CD8-positive, alpha-beta memory T cell (primary cell): Measurements from ENCODE around the gene QSOX2. TPM values are rescaled to one million over a fixed set of nuclear protein-coding genes. Genes with fewer than 3 reads are reported as not detected.

Source experiments
- CTCF ChIA-PET: fragments of 350-600 bp; sonication (Branson Sonifier 250); formaldehyde crosslinking; loops from one replicate; lab custom pipeline; 2021; ENCODE audit warnings: antibody characterized with exemption; lab: Charles Lee
- POLR2A ChIA-PET: fragments of 350-600 bp; sonication (Branson Sonifier 250); formaldehyde crosslinking; loops from one replicate; lab custom pipeline; 2021; ENCODE audit warnings: antibody characterized with exemption; lab: Charles Lee
- DNase-seq, 5 donors: peaks; one replicate each; pipeline versions ENCODE4 v3.0.0 to v3.0.0-alpha.2; 2020 to 2022; ENCODE audit warnings: mixed read lengths in 1 of 5
- H3K27ac ChIP-seq: one replicate; pipeline ENCODE4 v1.7.0; 2013; ENCODE audit warnings: low read depth, mild to moderate bottlenecking, low read length, moderate library complexity
- H3K27me3 ChIP-seq: 2 replicates; pipeline ENCODE4 v1.7.0; 2013; ENCODE audit warnings: low read length, mild to moderate bottlenecking; ENCODE audit not compliant: insufficient read depth, poor library complexity, severe bottlenecking
- H3K36me3 ChIP-seq: 2 replicates; pipeline ENCODE4 v1.7.0; 2013; ENCODE audit warnings: mild to moderate bottlenecking, low read length, moderate library complexity; ENCODE audit not compliant: insufficient read depth
- H3K4me1 ChIP-seq: 2 replicates; pipeline ENCODE4 v1.7.0; 2013; ENCODE audit warnings: mild to moderate bottlenecking, low read length, moderate library complexity; ENCODE audit not compliant: insufficient read depth
- H3K4me3 ChIP-seq: 2 replicates; pipeline ENCODE4 v1.7.0; 2013; ENCODE audit warnings: mild to moderate bottlenecking, low read length
- H3K9me3 ChIP-seq: 2 replicates; pipeline ENCODE4 v1.7.0; 2013; ENCODE audit warnings: mild to moderate bottlenecking, low read length
- H3K27ac Mint-ChIP-seq, 8 donors: one replicate each; pipeline ENCODE4 v1.8.0; 2020 to 2021; ENCODE audit warnings: mixed read lengths in 8 of 8, mild to moderate bottlenecking in 6 of 8, inconsistent platforms in 3 of 8, moderate library complexity in 3 of 8
- H3K27me3 Mint-ChIP-seq, 2 donors: one replicate each; pipeline ENCODE4 v1.8.0; 2020 to 2021; ENCODE audit warnings: mixed read lengths in 2 of 2, mild to moderate bottlenecking in 1 of 2, moderate library complexity in 1 of 2
- H3K36me3 Mint-ChIP-seq, 3 donors: one replicate each; pipeline ENCODE4 v1.8.0; 2020 to 2021; ENCODE audit warnings: mixed read lengths in 3 of 3, inconsistent platforms in 1 of 3, mild to moderate bottlenecking in 1 of 3
- H3K4me1 Mint-ChIP-seq, 3 donors: one replicate each; pipeline ENCODE4 v1.8.0; 2020 to 2021; ENCODE audit warnings: mixed read lengths in 3 of 3, inconsistent platforms in 1 of 3, mild to moderate bottlenecking in 1 of 3
- H3K4me3 Mint-ChIP-seq, 7 donors: one replicate each; pipeline ENCODE4 v1.8.0; 2020 to 2021; ENCODE audit warnings: mixed read lengths in 7 of 7, mild to moderate bottlenecking in 6 of 7, moderate library complexity in 4 of 7, inconsistent platforms in 2 of 7
- H3K9me3 Mint-ChIP-seq, 5 donors: one replicate each; pipeline ENCODE4 v1.8.0; 2020 to 2022; ENCODE audit warnings: mixed read lengths in 5 of 5, mild to moderate bottlenecking in 3 of 5, moderate library complexity in 2 of 5, inconsistent platforms in 1 of 5
- polyA plus RNA-seq: library from polyadenylated mRNA; unstranded; fragments of 300-500 nt; fragmentation: Illumina TruSeq; gene quantifications from one replicate; pipeline ENCODE4 v1.2.3, GENCODE V29; 2021
- total RNA-seq, 2 experiments: library from RNA; stranded (reverse); gene quantifications; one replicate each; pipeline ENCODE4 v1.2.3, GENCODE V29; 2021

Gene QSOX2
- total and polyA plus RNA-seq, 3 experiments from 2014 or later = 0.66 to 15.3 (median 14.6) TPM

DNA sequence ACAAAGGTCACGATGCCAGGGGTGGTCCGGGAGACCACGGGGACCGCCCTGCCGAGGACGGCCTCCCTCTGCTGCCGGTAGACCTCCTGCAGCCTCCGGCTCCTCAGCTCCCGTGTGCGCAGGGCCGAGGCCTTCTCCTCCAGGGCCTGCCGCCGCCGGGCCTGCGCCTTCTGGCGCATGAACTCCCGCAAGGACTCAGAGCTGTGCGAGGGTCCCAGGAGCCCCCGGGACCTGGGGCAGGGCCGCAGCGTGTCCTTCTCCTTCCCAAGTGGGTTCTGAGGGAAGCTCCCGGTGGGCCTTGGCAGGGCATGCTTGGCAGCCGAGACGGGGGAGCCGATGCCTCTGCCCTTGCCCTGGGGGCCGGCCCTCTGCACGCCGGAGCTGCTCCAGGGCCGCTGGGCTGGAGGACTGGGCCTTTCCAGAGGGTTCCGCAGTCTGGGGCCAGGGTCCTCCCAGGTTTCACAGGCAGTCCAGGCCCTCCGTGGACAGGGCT is 44.9 kb upstream of the QSOX2 start:
- Mint-ChIP-seq H3K27ac (no peak overlapping the region), H3K36me3 (no peaks in the 10 kb centered on the region), H3K4me3 (no peak overlapping the region), H3K27me3 (peaks cover 0 to 5% of the 10 kb centered on the region in 2 donors), H3K4me1 (no peaks in the 10 kb centered on the region), H3K9me3 (no peaks in the 10 kb centered on the region)
- Histone ChIP-seq H3K4me1 (no peaks in the 10 kb centered on the region), H3K4me3 (no peak overlapping the region), H3K36me3 (no peaks in the 10 kb centered on the region), H3K27ac (no peak overlapping the region), H3K9me3 (no peaks in the 10 kb centered on the region), H3K27me3 (no peaks in the 10 kb centered on the region)
- CTCF ChIA-PET = no interaction called here
- DNase-seq = no peak
- POLR2A ChIA-PET = no interaction called here

DNA sequence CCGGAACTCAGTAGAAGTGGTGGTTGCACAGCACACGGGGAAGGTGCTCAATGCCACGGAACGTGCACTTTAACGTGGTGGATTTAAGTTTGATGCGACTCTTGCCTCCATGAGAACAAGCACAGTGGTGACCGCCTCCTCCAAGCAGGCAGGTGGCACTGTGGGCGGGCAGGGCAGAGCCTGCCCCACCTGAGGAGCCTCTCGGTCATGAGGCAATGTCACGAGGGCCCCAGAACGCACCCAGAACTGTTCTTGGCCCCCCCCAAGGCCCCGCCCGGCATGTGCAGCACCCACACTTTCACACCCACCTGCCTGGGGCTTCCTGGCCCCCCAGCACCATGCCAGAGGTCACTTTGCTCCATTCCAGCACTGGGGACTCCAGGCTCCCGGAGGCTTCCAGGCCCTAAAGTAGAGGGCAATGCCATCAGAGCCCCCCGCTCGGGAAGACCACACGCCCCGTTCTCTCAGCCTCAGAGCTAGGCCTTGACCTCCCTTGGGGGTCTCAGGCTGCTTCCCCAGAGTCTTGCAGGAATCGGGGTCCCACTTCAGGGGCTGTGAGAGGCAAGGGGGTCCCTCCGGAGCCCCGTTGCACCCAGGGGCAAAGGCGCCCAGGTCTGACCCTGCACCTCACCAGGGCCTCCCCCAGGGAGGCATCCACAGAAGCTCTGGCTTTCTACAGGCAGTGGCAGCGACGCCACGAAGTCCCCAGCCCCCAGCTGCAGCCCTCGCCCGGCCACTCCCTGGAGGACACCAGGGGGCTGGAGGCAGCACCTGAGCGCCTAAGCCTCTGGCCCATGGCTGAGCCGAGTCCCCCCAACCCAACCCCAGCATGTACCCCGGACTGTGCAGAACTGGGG is 44.3 kb upstream of the QSOX2 start:
- no peaks in the 10 kb centered on the region for H3K4me1 Mint-ChIP-seq
- ChIA-PET CTCF (no interaction called here), POLR2A (no interaction called here)
- peaks cover 0 to 5% of the 10 kb centered on the region in 2 donors for H3K27me3 Mint-ChIP-seq
- H3K27ac Mint-ChIP-seq = no peak overlapping the region
- DNase-seq = no peak
- H3K4me1 ChIP-seq = no peaks in the 10 kb centered on the region
- no peaks in the 10 kb centered on the region for H3K36me3 Mint-ChIP-seq
- H3K27ac ChIP-seq = no peak overlapping the region
- H3K4me3 ChIP-seq = no peak overlapping the region
- H3K9me3 ChIP-seq = no peaks in the 10 kb centered on the region
- no peak overlapping the region for H3K4me3 Mint-ChIP-seq
- no peaks in the 10 kb centered on the region for H3K9me3 Mint-ChIP-seq
- no peaks in the 10 kb centered on the region for H3K36me3 ChIP-seq
- H3K27me3 ChIP-seq = no peaks in the 10 kb centered on the region

DNA sequence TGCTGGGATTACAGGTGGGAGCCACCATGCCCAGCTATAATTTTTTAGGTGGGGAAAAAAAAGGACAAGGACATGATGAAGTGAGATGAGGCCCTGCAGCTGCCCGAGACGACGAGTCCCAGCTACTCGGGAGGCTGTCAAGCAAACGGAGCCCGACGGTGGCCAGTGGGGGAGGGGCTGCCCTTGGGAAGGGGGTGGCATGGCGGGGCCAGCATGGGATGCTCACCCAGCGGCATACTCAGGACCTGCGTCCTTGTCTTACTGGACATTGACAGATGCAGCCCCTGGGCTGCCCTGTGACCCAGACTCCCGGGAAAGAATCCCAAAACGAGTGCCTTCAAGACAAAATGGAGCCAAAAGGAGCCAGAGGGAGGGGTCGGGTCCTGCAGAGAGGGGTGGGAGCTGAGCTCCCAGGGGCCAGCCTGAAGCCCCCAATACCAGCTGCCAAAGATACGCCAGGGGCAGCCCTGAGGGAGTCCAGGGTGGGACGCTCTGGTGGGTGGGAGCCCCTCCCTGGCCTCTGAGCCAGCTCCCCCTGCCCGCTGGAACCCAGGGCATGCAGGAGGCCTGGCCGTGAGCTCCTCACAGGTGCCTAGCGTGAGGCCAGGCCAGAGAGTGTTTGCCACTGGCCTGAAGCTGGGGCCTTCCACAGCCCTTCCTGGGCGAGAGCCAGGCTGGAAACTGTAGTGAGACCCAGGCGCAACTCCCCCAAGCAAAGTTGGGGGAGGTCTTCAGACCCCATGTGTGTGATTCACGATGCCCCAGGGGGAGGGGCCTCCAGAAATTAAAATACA is 42.5 kb upstream of the QSOX2 start:
- POLR2A ChIA-PET = no interaction called here
- Histone ChIP-seq H3K4me1 (no peaks in the 10 kb centered on the region), H3K27ac (no peak overlapping the region), H3K4me3 (no peak overlapping the region), H3K9me3 (no peaks in the 10 kb centered on the region), H3K27me3 (no peaks in the 10 kb centered on the region), H3K36me3 (no peaks in the 10 kb centered on the region)
- Mint-ChIP-seq H3K4me1 (peaks cover 0 to 5% (median 2%) of the 10 kb centered on the region in 3 donors), H3K27ac (peak overlapping the region in 1 of 8 donors; percentile 75), H3K9me3 (no peaks in the 10 kb centered on the region), H3K27me3 (peaks cover 3 to 10% of the 10 kb centered on the region in 2 donors), H3K36me3 (no peaks in the 10 kb centered on the region), H3K4me3 (no peak overlapping the region)
- CTCF ChIA-PET = no interaction called here
- DNase-seq = no peak

DNA sequence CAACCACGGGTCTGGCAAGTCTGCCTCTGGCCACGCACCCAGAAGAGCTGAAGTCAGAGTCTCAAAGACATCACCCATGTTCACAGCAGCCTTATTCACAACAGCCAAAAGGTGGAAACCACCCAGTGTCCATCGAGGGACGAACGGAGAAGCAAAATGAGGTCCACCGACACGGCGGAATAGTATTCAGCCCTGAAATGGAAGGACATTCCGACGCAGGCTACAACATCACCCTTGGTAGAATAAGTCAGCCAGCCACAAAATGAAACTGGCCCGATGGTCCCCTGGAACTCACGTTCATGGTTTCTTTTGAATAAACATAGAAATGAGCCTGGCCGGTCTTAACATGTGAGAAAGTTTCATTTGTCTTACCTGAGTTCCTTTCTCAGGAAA is 41.4 kb upstream of the QSOX2 start:
- ChIA-PET POLR2A (no interaction called here), CTCF (no interaction called here)
- Mint-ChIP-seq H3K36me3 (no peaks in the 10 kb centered on the region), H3K27ac (no peak overlapping the region), H3K9me3 (no peaks in the 10 kb centered on the region), H3K4me3 (no peak overlapping the region), H3K4me1 (peaks cover 0 to 5% (median 2%) of the 10 kb centered on the region in 3 donors), H3K27me3 (peaks cover 3 to 10% of the 10 kb centered on the region in 2 donors)
- DNase-seq = no peak
- Histone ChIP-seq H3K9me3 (no peaks in the 10 kb centered on the region), H3K4me3 (no peak overlapping the region), H3K27ac (no peak overlapping the region), H3K27me3 (no peaks in the 10 kb centered on the region), H3K4me1 (no peaks in the 10 kb centered on the region), H3K36me3 (no peaks in the 10 kb centered on the region)

DNA sequence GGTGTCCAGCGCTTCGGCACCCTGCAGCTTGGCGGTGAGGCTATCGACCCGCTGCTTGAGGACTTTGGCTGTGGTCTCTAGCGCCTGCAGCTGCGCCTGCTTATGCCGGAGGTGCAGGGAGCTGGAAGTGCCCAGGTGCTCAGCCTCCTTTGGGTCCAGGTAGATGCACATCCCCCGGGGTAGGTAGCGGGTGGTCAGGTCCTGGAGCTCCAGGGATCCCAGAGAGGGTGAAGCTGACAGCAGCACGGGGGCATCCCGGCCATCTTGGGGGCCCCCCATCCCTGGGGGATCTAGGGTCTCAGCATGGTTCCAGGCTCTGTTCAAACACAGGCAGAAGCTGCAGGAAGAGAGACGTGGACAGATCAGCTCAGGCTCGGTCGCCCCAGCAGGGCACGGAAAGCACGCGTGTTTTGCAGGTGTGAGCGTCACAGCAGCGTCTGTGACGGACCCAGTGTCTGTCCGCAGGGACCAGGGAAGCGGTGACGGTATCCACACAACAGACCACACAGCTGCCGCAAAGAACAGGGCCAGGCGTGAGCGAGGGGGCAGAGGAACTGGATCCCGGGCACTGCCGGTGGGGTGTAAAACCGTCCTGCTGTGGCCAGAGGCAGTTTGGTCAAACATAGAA is 40.9 kb upstream of the QSOX2 start:
- Mint-ChIP-seq H3K9me3 (no peaks in the 10 kb centered on the region), H3K36me3 (no peaks in the 10 kb centered on the region), H3K27ac (peak overlapping the region in 1 of 8 donors; percentile 17), H3K27me3 (peaks cover 3 to 10% of the 10 kb centered on the region in 2 donors), H3K4me1 (peaks cover 0 to 5% (median 2%) of the 10 kb centered on the region in 3 donors), H3K4me3 (no peak overlapping the region)
- Histone ChIP-seq H3K36me3 (no peaks in the 10 kb centered on the region), H3K4me3 (no peak overlapping the region), H3K27me3 (no peaks in the 10 kb centered on the region), H3K27ac (no peak overlapping the region), H3K4me1 (no peaks in the 10 kb centered on the region), H3K9me3 (no peaks in the 10 kb centered on the region)
- no peak for DNase-seq
- CTCF ChIA-PET = no interaction called here
- POLR2A ChIA-PET = no interaction called here

DNA sequence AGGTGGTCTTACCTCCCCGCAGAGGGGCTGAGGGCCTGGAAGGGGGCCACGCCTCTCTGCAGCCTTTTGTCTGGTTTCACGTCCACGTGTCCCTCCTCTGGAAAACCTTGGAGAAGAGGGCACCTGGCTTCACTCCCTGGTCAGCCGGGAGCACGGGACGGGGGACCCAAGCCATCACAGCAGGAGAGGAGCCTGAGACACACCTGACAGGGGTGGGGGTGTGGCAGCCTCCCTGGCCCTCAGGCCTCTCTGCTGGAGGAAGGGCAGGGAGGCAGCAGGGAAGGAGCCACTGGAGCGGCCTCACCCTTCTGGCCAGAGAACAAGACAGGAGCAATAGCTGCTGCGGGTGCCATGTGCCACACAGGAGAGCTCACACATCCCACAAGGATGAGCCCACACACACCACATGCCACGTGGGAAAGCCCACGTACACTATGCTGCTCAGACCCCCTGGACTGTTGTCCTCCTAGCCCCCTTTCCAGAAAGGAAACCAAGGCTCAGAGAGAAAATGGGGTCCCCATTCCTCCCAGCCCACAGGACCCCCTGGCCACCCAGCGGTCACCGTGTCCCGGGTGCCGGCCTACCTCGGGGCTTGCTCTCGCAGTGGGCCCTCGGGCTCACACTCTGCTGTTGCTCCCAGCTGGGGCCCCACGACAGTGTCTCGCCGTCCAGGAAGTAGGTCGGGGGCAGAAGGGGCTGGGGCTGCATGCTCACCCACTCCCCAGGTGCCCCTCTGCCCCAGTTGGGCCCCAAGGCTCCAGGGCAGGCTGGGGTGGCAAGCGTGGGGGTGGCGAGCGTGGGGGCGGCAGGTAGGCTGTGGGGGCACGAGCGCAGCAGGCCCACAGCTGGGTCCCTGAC is 40.1 kb upstream of the QSOX2 start:
- Mint-ChIP-seq H3K27ac (no peak overlapping the region), H3K9me3 (no peaks in the 10 kb centered on the region), H3K36me3 (no peaks in the 10 kb centered on the region), H3K27me3 (peaks cover 3 to 10% of the 10 kb centered on the region in 2 donors), H3K4me1 (peaks cover 0 to 5% (median 2%) of the 10 kb centered on the region in 3 donors), H3K4me3 (no peak overlapping the region)
- H3K4me1 ChIP-seq = no peaks in the 10 kb centered on the region
- H3K27ac ChIP-seq = no peak overlapping the region
- no peak overlapping the region for H3K4me3 ChIP-seq
- CTCF ChIA-PET = no interaction called here
- POLR2A ChIA-PET = no interaction called here
- H3K9me3 ChIP-seq = no peaks in the 10 kb centered on the region
- no peaks in the 10 kb centered on the region for H3K27me3 ChIP-seq
- DNase-seq = no peak
- H3K36me3 ChIP-seq = no peaks in the 10 kb centered on the region

DNA sequence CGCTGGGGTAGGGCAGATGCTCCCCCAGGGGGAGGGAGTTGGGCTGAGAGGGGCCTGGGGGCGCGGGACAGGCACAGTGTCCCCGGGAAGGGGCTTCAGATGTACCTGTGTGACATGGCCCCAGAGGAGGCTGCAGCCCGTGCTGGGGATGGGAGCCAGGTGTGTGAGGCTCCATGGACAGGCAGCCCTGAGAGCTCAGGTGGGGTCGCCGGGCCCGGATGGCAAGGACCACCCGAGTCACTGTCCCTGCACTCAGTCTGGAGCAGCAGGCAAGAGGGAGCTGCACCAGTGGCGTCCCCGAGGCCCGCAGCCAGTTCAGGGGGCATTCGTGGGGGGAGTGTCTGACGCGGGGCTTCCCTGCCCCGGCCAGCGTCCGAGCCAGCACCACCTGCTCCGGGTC is 39.3 kb upstream of the QSOX2 start:
- Mint-ChIP-seq H3K27ac (no peak overlapping the region), H3K27me3 (peaks cover 3 to 10% of the 10 kb centered on the region in 2 donors), H3K9me3 (no peaks in the 10 kb centered on the region), H3K4me3 (no peak overlapping the region), H3K4me1 (peaks cover 0 to 5% (median 2%) of the 10 kb centered on the region in 3 donors), H3K36me3 (no peaks in the 10 kb centered on the region)
- ChIA-PET POLR2A (no interaction called here), CTCF (no interaction called here)
- Histone ChIP-seq H3K36me3 (no peaks in the 10 kb centered on the region), H3K9me3 (no peaks in the 10 kb centered on the region), H3K27ac (no peak overlapping the region), H3K4me3 (no peak overlapping the region), H3K4me1 (no peaks in the 10 kb centered on the region), H3K27me3 (no peaks in the 10 kb centered on the region)
- DNase-seq = no peak
